Esophagus squamous epithelium (tissue), 5 donors: ENCODE data around the gene TMEM185B. TPM values are rescaled to one million over a fixed set of nuclear protein-coding genes. Genes with fewer than 3 reads are reported as not detected.

Experiments used
- DNase-seq: peaks from one replicate; lab custom pipeline; 2025; lab: John Stamatoyannopoulos, UW
- H3K27ac ChIP-seq, 4 donors: fragments of 200-600 bp; sonication (generic); one replicate each; pipeline ENCODE4 v1.5.1; 2016 to 2019; ENCODE audit warnings: mild to moderate bottlenecking in 1 of 4
- H3K27me3 ChIP-seq, 4 donors: fragments of 200-600 bp; sonication (generic); 1 replicate in 3 of 4; 2 replicates in 1 of 4; pipeline versions ENCODE4 v1.5.1 to v1.6.0; 2017 to 2021; ENCODE audit warnings: antibody characterized with exemption in 1 of 4
- H3K36me3 ChIP-seq, 3 donors: fragments of 200-600 bp; sonication (generic); one replicate each; pipeline ENCODE4 v1.5.1; 2016 to 2019
- H3K4me1 ChIP-seq, 3 donors: fragments of 200-600 bp; sonication (generic); one replicate each; pipeline ENCODE4 v1.5.1; 2017 to 2019
- H3K4me3 ChIP-seq, 4 donors: fragments of 200-600 bp; sonication (generic); 1 replicate in 3 of 4; 2 replicates in 1 of 4; pipeline ENCODE4 v1.5.1; 2016 to 2019; ENCODE audit warnings: mild to moderate bottlenecking in 2 of 4, moderate library complexity in 1 of 4
- H3K9me3 ChIP-seq, 3 donors: fragments of 200-600 bp; sonication (generic); one replicate each; pipeline ENCODE4 v1.5.1; 2016 to 2019
- CTCF ChIP-seq, 6 experiments: fragments of 450-650 bp in 4 of 6; fragments of 200-600 bp in 2 of 6; sonication (generic) in 2 of 6; IDR thresholded peaks; one replicate each; pipeline ENCODE4 v1.5.1; 2016 to 2019; ENCODE audit warnings: antibody characterized with exemption in 6 of 6, mild to moderate bottlenecking in 4 of 6, moderate library complexity in 4 of 6
- POLR2A ChIP-seq, 4 donors: fragments of 450-650 bp; IDR thresholded peaks; one replicate each; pipeline ENCODE4 v1.6.1; 2017; ENCODE audit warnings: antibody characterized with exemption in 4 of 4, mild to moderate bottlenecking in 4 of 4, moderate library complexity in 3 of 4
- WGBS, 2 donors: methylation state at CpG; one replicate each; pipeline ENCODE4 v1.1.5; 2018; 5-methylcytosine and 5-hydroxymethylcytosine counted together
- intact Hi-C: fragments of 100-400 bp; cut with DNase I; formaldehyde crosslinking; loops from one replicate; pipeline ENCODE4 v1.15.0; 2022
- total RNA-seq, 4 donors: library from RNA; depleted of rRNA; stranded (reverse); fragments of >200 nt; gene quantifications; one replicate each; pipeline ENCODE4 v1.1.0, GENCODE V29; 2016
- donor health status: DM: yes; HTN: yes; CAD: no.

The TMEM185B gene
- total RNA-seq, 4 donors from 2014 or later, result 20.9 to 24.8 (median 23.3) TPM

- intact Hi-C loops, result no loop called here
- Histone ChIP-seq H3K27me3 (no peaks in the 10 kb centered on the region), H3K4me3 (no peak overlapping the region), H3K9me3 (peaks cover 0 to 7% (median 3%) of the 10 kb centered on the region in 3 donors), H3K27ac (no peak overlapping the region), H3K4me1 (peaks cover 0 to 15% (median 3%) of the 10 kb centered on the region in 3 donors), H3K36me3 (no peaks in the 10 kb centered on the region)
- DNase-seq, result no peak
- no peak for TF ChIP-seq POLR2A (IDR thresholded peaks at IDR 0.05)
- no peak for TF ChIP-seq CTCF (IDR thresholded peaks at IDR 0.05)
- WGBS, 2 donors, result 40 to 56% methylated on average over 1 of the region's 1 CpG
Observed at GRCh38 chr2:120189189-120189588, 34.0 kb downstream of the TMEM185B start.

- WGBS, 2 donors, result 68 to 75% methylated on average over 5 of the region's 5 CpGs
- Histone ChIP-seq H3K27me3 (no peaks in the 10 kb centered on the region), H3K9me3 (no peaks in the 10 kb centered on the region), H3K36me3 (no peaks in the 10 kb centered on the region), H3K4me1 (peaks cover 3 to 12% (median 4%) of the 10 kb centered on the region in 3 donors), H3K4me3 (no peak overlapping the region), H3K27ac (no peak overlapping the region)
- intact Hi-C loops, result no loop called here
- TF ChIP-seq POLR2A (IDR thresholded peaks at IDR 0.05), result no peak
- no peak for DNase-seq
Observed at GRCh38 chr2:120182019-120182560, 41.1 kb downstream of the TMEM185B start.

- 82 to 83% methylated on average over 2 to 3 of the region's 3 CpGs for WGBS, 2 donors
- Histone ChIP-seq H3K4me3 (no peak overlapping the region), H3K27me3 (no peaks in the 10 kb centered on the region), H3K9me3 (no peaks in the 10 kb centered on the region), H3K36me3 (no peaks in the 10 kb centered on the region), H3K4me1 (peaks cover 3 to 25% (median 12%) of the 10 kb centered on the region in 3 donors), H3K27ac (no peak overlapping the region)
- TF ChIP-seq CTCF (IDR thresholded peaks at IDR 0.05) (no peak), POLR2A (IDR thresholded peaks at IDR 0.05) (no peak)
- no peak for DNase-seq
- intact Hi-C loops, result no loop called here
Observed at GRCh38 chr2:120180066-120180465, 43.1 kb downstream of the TMEM185B start.

- TF ChIP-seq CTCF (IDR thresholded peaks at IDR 0.05) (no peak), POLR2A (IDR thresholded peaks at IDR 0.05) (no peak)
- H3K27me3 ChIP-seq, result no peaks in the 10 kb centered on the region
- H3K27ac ChIP-seq, result no peak overlapping the region
- no peaks in the 10 kb centered on the region for H3K36me3 ChIP-seq
- no peak for DNase-seq
- peaks cover 3 to 31% (median 16%) of the 10 kb centered on the region in 3 donors for H3K4me1 ChIP-seq
- 94 to 100% methylated on average over 1 to 3 of the region's 3 CpGs for WGBS, 2 donors
- H3K4me3 ChIP-seq, result no peak overlapping the region
- H3K9me3 ChIP-seq, result no peaks in the 10 kb centered on the region
- intact Hi-C loops, result loop anchor here (10.0 kb wide), 1 partner anchor 475 kb away; no protein-coding TSS in a partner anchor
Observed at GRCh38 chr2:120179396-120179795, 43.8 kb downstream of the TMEM185B start.

- DNase-seq, result no peak
- Histone ChIP-seq H3K36me3 (no peaks in the 10 kb centered on the region), H3K4me3 (peak overlapping the region in 1 of 4 donors; percentile 64), H3K9me3 (no peaks in the 10 kb centered on the region), H3K27ac (peak overlapping the region in 3 of 4 donors; percentile 85 to 89 (median 85)), H3K27me3 (no peaks in the 10 kb centered on the region), H3K4me1 (peaks cover 3 to 31% (median 16%) of the 10 kb centered on the region in 3 donors)
- intact Hi-C loops, result loop anchor here (10.0 kb wide), 1 partner anchor 473 kb away; no protein-coding TSS in a partner anchor
- TF ChIP-seq POLR2A (IDR thresholded peaks at IDR 0.05) (no peak), CTCF (IDR thresholded peaks at IDR 0.05) (no peak)
- WGBS, 2 donors, result 61 to 65% methylated on average over 7 of the region's 7 CpGs
Observed at GRCh38 chr2:120177973-120178372, 45.2 kb downstream of the TMEM185B start.
